ENCODE results near the gene METTL5.

DNA sequence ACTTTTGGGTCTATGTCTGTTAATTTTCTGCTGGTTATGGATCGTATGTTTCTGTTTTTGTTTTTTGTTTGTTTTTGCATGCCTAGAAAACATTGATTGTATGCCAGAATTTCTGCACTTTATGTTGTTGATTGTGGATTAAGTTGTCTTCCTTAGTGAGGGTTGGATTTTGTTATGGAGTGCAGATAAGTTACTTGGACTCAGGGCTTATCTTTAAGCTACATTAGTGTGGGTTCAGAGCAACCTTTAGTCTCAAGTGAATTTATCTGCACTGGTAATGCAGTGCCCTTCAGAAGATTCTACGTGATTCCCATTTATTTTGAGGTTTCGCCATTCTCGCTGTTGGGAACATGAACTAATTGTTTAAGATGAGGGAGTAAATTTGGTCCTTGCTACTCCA is 35.4 kb upstream of the METTL5 start:
- TF ChIP-seq, protein P1, sequence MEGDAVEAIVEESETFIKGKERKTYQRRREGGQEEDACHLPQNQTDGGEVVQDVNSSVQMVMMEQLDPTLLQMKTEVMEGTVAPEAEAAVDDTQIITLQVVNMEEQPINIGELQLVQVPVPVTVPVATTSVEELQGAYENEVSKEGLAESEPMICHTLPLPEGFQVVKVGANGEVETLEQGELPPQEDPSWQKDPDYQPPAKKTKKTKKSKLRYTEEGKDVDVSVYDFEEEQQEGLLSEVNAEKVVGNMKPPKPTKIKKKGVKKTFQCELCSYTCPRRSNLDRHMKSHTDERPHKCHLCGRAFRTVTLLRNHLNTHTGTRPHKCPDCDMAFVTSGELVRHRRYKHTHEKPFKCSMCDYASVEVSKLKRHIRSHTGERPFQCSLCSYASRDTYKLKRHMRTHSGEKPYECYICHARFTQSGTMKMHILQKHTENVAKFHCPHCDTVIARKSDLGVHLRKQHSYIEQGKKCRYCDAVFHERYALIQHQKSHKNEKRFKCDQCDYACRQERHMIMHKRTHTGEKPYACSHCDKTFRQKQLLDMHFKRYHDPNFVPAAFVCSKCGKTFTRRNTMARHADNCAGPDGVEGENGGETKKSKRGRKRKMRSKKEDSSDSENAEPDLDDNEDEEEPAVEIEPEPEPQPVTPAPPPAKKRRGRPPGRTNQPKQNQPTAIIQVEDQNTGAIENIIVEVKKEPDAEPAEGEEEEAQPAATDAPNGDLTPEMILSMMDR (IDR thresholded peaks at IDR 0.05; ENCODE audit: poor library complexity), result no peak
- TF ChIP-seq EZH2 (IDR thresholded peaks at IDR 0.05; ENCODE audit: borderline replicate concordance) (no peak), EZH2phosphoT487 (IDR thresholded peaks at IDR 0.05; ENCODE audit: low read depth, severe bottlenecking, unreplicated experiment) (no peak)
